Endothelial cell of umbilical vein (primary cell): ENCODE results near the gene SYNE1. TPM values are rescaled to one million over a fixed set of nuclear protein-coding genes. Genes with fewer than 3 reads are reported as not detected.

Experiments used
- BruUV-seq: library from RNA; stranded (reverse); fragments of 400-500 nt; replicated peaks from 2 replicates; lab custom pipeline; 2021; lab: Mats Ljungman, UMichigan
- CTCF ChIA-PET: fragments of 300-600, 350-600 bp; sonication (Branson Sonifier 250); formaldehyde crosslinking; loops from one replicate; lab custom pipeline; 2021; ENCODE audit warnings: antibody characterized with exemption, inconsistent platforms; lab: Charles Lee
- POLR2A ChIA-PET: fragments of 300-600, 350-600 bp; sonication (Branson Sonifier 250); formaldehyde crosslinking; loops from one replicate; lab custom pipeline; 2021; ENCODE audit warnings: antibody characterized with exemption, inconsistent platforms; lab: Charles Lee
- DNase-seq: peaks from one replicate; pipeline ENCODE4 v3.0.0-alpha.2; 2011; ENCODE audit warnings: low read depth, low spot score
- FAIRE-seq: peaks from 2 replicates; lab custom pipeline; 2011; peaks lifted over from hg19 to GRCh38; lab: Jason Lieb, UNC
- H2AFZ ChIP-seq: 2 replicates; pipeline ENCODE4 v1.6.0; 2012; ENCODE audit warnings: low read depth, low read length, control low read depth, inconsistent platforms
- H3K27ac ChIP-seq: 2 replicates; pipeline ENCODE4 v1.5.1; 2011; ENCODE audit warnings: low read depth, mild to moderate bottlenecking, control low read depth, low read length, moderate library complexity; ENCODE audit not compliant: insufficient read depth
- H3K27me3 ChIP-seq, 2 experiments: 2 replicates each; pipeline versions ENCODE4 v1.6.0 to v1.6.1; 2011; ENCODE audit warnings: low read length in 2 of 2, mixed read lengths in 1 of 2; ENCODE audit not compliant: control insufficient read depth in 2 of 2, insufficient read depth in 2 of 2
- H3K36me3 ChIP-seq, 2 experiments: 2 replicates in 1 of 2; 3 replicates in 1 of 2; pipeline ENCODE4 v1.5.1; 2011; ENCODE audit warnings: low read length in 2 of 2, mild to moderate bottlenecking in 1 of 2, moderate library complexity in 1 of 2; ENCODE audit not compliant: control insufficient read depth in 2 of 2, insufficient read depth in 2 of 2; ENCODE audit errors: extremely low read depth in 1 of 2
- H3K4me1 ChIP-seq: 3 replicates; pipeline ENCODE4 v1.5.1; 2011; ENCODE audit warnings: mild to moderate bottlenecking, low read length; ENCODE audit not compliant: control insufficient read depth, insufficient read depth; ENCODE audit errors: extremely low read depth
- H3K4me2 ChIP-seq: 2 replicates; pipeline ENCODE4 v1.6.1; 2011; ENCODE audit warnings: low read length, control low read depth, mixed read lengths; ENCODE audit not compliant: insufficient read depth
- H3K4me3 ChIP-seq, 3 experiments: fragments of 200-600 bp in 1 of 3; sonication (generic), shearing (Covaris generic) in 1 of 3; replicated peaks in 1 of 3; 2 replicates each; pipeline ENCODE4 v1.5.1; 2011 to 2016; ENCODE audit warnings: control low read depth in 3 of 3, low read length in 3 of 3, mild to moderate bottlenecking in 2 of 3, inconsistent platforms in 1 of 3, low read depth in 1 of 3, moderate library complexity in 1 of 3; ENCODE audit not compliant: insufficient read depth in 1 of 3
- H3K79me2 ChIP-seq: 2 replicates; pipeline ENCODE4 v1.6.0; 2012; ENCODE audit warnings: low read length, inconsistent platforms; ENCODE audit not compliant: control insufficient read depth, insufficient read depth
- H3K9ac ChIP-seq: replicated peaks from 2 replicates; pipeline ENCODE3; 2011; ENCODE audit warnings: low read length, control low read depth; ENCODE audit not compliant: insufficient read depth; ENCODE audit errors: extremely low read depth
- H3K9me1 ChIP-seq: replicated peaks from 3 replicates; pipeline ENCODE4 v1.6.0; 2011; ENCODE audit warnings: mild to moderate bottlenecking, low read length; ENCODE audit not compliant: control insufficient read depth, insufficient read depth; ENCODE audit errors: extremely low read depth
- H3K9me3 ChIP-seq: replicated peaks from 2 replicates; pipeline ENCODE4 v1.5.1; 2012; ENCODE audit warnings: low read length, inconsistent platforms; ENCODE audit not compliant: control insufficient read depth, insufficient read depth
- H4K20me1 ChIP-seq: replicated peaks from 2 replicates; pipeline ENCODE3; 2011; ENCODE audit warnings: mild to moderate bottlenecking, low read length; ENCODE audit not compliant: control insufficient read depth, insufficient read depth; ENCODE audit errors: extremely low read depth
- EZH2 ChIP-seq: IDR thresholded peaks from 2 replicates; pipeline ENCODE4 v1.6.1; 2012; ENCODE audit warnings: borderline replicate concordance, low read depth, mild to moderate bottlenecking, moderate library complexity, low read length, inconsistent platforms; ENCODE audit not compliant: severe bottlenecking
- MYC ChIP-seq: IDR thresholded peaks from one replicate; pipeline ENCODE4 v1.6.1; 2011; ENCODE audit warnings: mild to moderate bottlenecking, low read depth, low read length
- POLR2A ChIP-seq: IDR thresholded peaks from 2 replicates; pipeline ENCODE4 v1.6.1; 2012; ENCODE audit warnings: low read depth, mild to moderate bottlenecking, control low read depth, low read length
- POLR2AphosphoS5 ChIP-seq: IDR thresholded peaks from 2 replicates; pipeline ENCODE4 v1.6.1; 2012; ENCODE audit warnings: low read depth, mild to moderate bottlenecking, control low read depth, low read length, moderate library complexity; ENCODE audit not compliant: insufficient read depth
- dilution Hi-C: fragments of 300-500 bp; cut with MboI; formaldehyde crosslinking; loops from one replicate; pipeline ENCODE4 v1.15.0; 2019; ENCODE audit warnings: low sequenced_read_pairs; ENCODE audit not compliant: extremely low pct_ligation_motif_present
- intact Hi-C: fragments of 100-400 bp; cut with micrococcal nuclease; formaldehyde crosslinking; loops from one replicate; pipeline ENCODE4 v1.10.0; 2022
- polyA plus RNA-seq, 4 experiments: library from polyadenylated mRNA; depleted of rRNA in 3 of 4; stranded (reverse) in 3 of 4; unstranded in 1 of 4; fragments of >200 nt; gene quantifications; 2 replicates each; pipeline versions ENCODE4 v1.2.1 to v1.2.3, GENCODE V29; 2011 to 2012; ENCODE audit warnings: missing spikeins in 1 of 4
- total RNA-seq: library from RNA; stranded (reverse); gene quantifications from 2 replicates; pipeline ENCODE4 v1.2.3, GENCODE V29; 2021
- TF ChIP-seq, protein P1 (sequence below): IDR thresholded peaks from 2 replicates; pipeline ENCODE4 v1.6.1; 2011; ENCODE audit not compliant: insufficient read depth, insufficient read length
- TF ChIP-seq, protein P2 (sequence below), 2 donors: IDR thresholded peaks; 1 replicate in 1 of 2; 2 replicates in 1 of 2; pipeline ENCODE4 v1.5.1; 2011; ENCODE audit warnings: low read length in 2 of 2, mild to moderate bottlenecking in 2 of 2, moderate library complexity in 2 of 2, control low read depth in 1 of 2, inconsistent platforms in 1 of 2, low read depth in 1 of 2; ENCODE audit not compliant: insufficient read depth in 1 of 2; ENCODE audit errors: extremely low read depth in 1 of 2

SYNE1 gene
- total and polyA plus RNA-seq, 2 donors (not counting 3 experiments of a cell fraction or from before 2014, with no cell fraction given): 26.5 to 52.3 TPM

DNA sequence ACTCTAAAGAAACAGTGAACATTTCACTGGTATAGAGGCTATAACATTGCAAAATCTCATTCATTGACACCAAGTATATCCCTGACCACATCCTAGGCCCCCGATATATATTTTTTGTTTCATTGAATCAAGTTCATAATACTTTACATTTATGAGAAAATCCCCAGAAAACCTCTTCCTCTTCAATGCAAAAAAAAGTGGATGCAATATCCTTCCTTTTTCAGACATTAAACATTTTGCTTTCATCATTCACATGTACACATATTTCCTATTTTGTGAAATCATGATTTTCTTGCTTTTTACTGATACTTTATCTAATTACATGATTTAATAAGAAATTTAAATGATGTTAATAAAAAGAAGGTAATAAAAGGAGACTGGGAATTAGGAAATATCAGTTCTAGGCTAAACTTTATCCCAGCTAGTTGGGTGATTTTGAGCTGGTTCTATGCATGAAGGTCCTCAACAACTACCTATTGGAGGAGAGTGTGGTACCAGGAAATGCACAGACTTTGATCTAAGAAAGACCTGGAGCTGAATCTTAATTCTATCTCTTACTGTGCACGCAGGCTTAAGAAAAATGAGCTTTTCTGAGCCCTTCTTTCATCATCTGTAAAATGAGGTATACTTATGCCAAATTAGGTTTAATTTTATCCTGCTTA is 4.9 kb downstream of the SYNE1 start:
- Histone ChIP-seq H3K9me1 (no peaks in the 10 kb centered on the region), H3K9me3 (no peaks in the 10 kb centered on the region), H3K36me3 (no peaks in the 10 kb centered on the region), H3K4me1 (peaks cover 9% of the 10 kb centered on the region), H3K27ac (no peak overlapping the region), H3K4me3 (no peak overlapping the region), H3K79me2 (no peaks in the 10 kb centered on the region), H3K4me2 (no peak overlapping the region), H2AFZ (no peak overlapping the region), H3K27me3 (peaks cover under 1 to 6% of the 10 kb centered on the region in 2 experiments), H3K9ac (no peak overlapping the region), H4K20me1 (no peaks in the 10 kb centered on the region)
- BruUV-seq: no TSS peak
- ChIA-PET CTCF (interaction anchor here (0.9 to 1.3 kb wide), 5 partner anchors 11 to 316 kb away, joined by 3 to 4 read pairs (median 3); no protein-coding TSS in a partner anchor), POLR2A (no interaction called here)
- DNase-seq (no peak), FAIRE-seq (no peak)
- dilution Hi-C loops: no loop called here
- intact Hi-C loops: no loop called here
- TF ChIP-seq MYC (no peak), POLR2A (no peak), EZH2 (no peak), POLR2AphosphoS5 (no peak)
- TF ChIP-seq, protein P1, sequence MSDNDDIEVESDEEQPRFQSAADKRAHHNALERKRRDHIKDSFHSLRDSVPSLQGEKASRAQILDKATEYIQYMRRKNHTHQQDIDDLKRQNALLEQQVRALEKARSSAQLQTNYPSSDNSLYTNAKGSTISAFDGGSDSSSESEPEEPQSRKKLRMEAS: no peak
- TF ChIP-seq, protein P2, sequence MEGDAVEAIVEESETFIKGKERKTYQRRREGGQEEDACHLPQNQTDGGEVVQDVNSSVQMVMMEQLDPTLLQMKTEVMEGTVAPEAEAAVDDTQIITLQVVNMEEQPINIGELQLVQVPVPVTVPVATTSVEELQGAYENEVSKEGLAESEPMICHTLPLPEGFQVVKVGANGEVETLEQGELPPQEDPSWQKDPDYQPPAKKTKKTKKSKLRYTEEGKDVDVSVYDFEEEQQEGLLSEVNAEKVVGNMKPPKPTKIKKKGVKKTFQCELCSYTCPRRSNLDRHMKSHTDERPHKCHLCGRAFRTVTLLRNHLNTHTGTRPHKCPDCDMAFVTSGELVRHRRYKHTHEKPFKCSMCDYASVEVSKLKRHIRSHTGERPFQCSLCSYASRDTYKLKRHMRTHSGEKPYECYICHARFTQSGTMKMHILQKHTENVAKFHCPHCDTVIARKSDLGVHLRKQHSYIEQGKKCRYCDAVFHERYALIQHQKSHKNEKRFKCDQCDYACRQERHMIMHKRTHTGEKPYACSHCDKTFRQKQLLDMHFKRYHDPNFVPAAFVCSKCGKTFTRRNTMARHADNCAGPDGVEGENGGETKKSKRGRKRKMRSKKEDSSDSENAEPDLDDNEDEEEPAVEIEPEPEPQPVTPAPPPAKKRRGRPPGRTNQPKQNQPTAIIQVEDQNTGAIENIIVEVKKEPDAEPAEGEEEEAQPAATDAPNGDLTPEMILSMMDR (IDR thresholded peaks at IDR 0.05; ENCODE audit: extremely low read depth in 1 of 2, insufficient read depth in 1 of 2, low read depth in 1 of 2, low read length in 2 of 2): no peak
